H1 (cell line): ENCODE results near the gene SMARCB1. TPM values are rescaled to one million over a fixed set of nuclear protein-coding genes. Genes with fewer than 3 reads are reported as not detected.

Experiments
- ASH2L ChIP-seq: fragments of 200-600, 300-600 bp; sonication (generic); IDR thresholded peaks from one replicate; pipeline ENCODE4 v1.7.1; 2017; ENCODE audit warnings: low read length
- CEBPB ChIP-seq: IDR thresholded peaks from 2 replicates; pipeline ENCODE4 v1.6.1; 2012; ENCODE audit warnings: low read depth, low read length
- JUN ChIP-seq: IDR thresholded peaks from 2 replicates; pipeline ENCODE4 v1.6.1; 2011; ENCODE audit warnings: low read depth, mild to moderate bottlenecking, improper control_type of control experiment, low read length
- NANOG ChIP-seq: IDR thresholded peaks from 2 replicates; pipeline ENCODE4 v1.6.1; 2011; ENCODE audit warnings: low read length, low read depth, mild to moderate bottlenecking, inconsistent platforms; ENCODE audit not compliant: insufficient read depth, poor library complexity, severe bottlenecking
- POLR2AphosphoS5 ChIP-seq: IDR thresholded peaks from 2 replicates; pipeline ENCODE4 v1.6.1; 2011; ENCODE audit warnings: low read depth, low read length
- TBP ChIP-seq: IDR thresholded peaks from 2 replicates; pipeline ENCODE4 v1.6.1; 2011; ENCODE audit warnings: low read depth, low read length, improper control_type of control experiment
- YY1 ChIP-seq: IDR thresholded peaks from 2 replicates; pipeline ENCODE4 v1.6.1; 2011; ENCODE audit warnings: low read depth, mild to moderate bottlenecking, low read length
- polyA plus RNA-seq, 7 experiments: library from polyadenylated mRNA; depleted of rRNA in 3 of 7; stranded (reverse) in 5 of 7; unstranded in 2 of 7; fragments of >200 nt in 5 of 7; fragments of 200-250 nt in 2 of 7; gene quantifications; 1 replicate in 5 of 7; 2 replicates in 1 of 7; 4 replicates in 1 of 7; pipeline versions ENCODE4 v1.2.1 to v1.2.3, GENCODE V29; 2011 to 2013; ENCODE audit warnings: missing spikeins in 2 of 7, mixed read lengths in 2 of 7
- total RNA-seq: library from RNA; stranded (reverse); fragmentation: NEBNext Ultra II Directional; extraction: Animal tissue kit (Norgen Biotek cat#: 25700); gene quantifications from 2 replicates; pipeline ENCODE4 v1.2.1, GENCODE V29; 2021
- TF ChIP-seq, protein P1 (sequence below): IDR thresholded peaks from 2 replicates; pipeline ENCODE4 v1.6.1; 2011; ENCODE audit warnings: low read depth, mild to moderate bottlenecking, low read length; ENCODE audit not compliant: insufficient read depth

Gene SMARCB1
- total and polyA plus RNA-seq, 2 of the 8 experiments (the other 6 are each of a cell fraction or from before 2014, with no cell fraction given): 116 to 145 TPM

DNA sequence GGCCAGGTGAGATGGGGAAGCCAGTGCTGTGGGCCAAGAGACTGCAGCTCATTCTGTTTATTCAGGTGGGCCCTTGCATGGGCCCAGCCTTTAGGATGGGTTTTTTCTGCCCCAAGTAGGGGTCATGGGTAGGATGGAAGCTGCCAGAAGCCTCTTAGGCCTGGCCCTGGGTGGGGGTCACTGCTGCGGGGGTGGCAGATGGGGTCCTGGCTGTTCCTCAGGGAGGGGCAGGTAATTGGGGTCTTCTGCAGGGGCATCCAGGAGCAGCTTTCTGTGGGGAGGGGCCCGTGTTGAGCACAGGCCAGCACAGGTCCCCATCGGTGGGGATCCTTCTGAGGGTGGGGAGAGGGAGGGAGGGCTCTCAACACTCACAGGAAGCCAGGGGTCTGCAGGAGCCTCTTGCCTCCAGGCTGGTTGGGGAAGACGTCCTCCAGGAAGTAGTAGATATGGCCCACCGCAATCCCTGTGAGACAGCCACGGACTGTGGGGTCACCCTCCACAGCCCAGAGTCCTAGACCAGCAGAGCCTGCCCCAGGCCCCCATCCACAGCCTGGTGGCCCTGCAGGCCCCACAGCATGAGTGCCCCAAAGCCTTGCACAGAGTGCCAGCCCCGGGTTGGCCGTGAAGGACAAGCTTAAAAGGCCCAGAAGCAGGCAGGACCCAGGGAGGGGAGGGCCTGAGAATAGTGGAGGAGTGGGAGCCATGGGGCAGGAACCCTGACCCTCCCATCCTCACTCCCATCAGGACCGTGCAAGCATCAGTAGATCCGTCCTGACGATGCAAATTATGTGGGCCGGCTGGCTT, 50.1 kb downstream of the SMARCB1 start (continued):
- TF ChIP-seq NANOG (no peak), ASH2L (no peak), JUN (no peak), CEBPB (no peak), TBP (no peak), YY1 (no peak), POLR2AphosphoS5 (no peak)
- TF ChIP-seq, protein P1, sequence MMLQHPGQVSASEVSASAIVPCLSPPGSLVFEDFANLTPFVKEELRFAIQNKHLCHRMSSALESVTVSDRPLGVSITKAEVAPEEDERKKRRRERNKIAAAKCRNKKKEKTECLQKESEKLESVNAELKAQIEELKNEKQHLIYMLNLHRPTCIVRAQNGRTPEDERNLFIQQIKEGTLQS: no peak
- TF ChIP-seq, all 59 proteins: peak for 0
